ENCODE data around the gene FMN2. TPM values are rescaled to one million over a fixed set of nuclear protein-coding genes. Genes with fewer than 3 reads are reported as not detected.

FMN2 gene
- total RNA-seq, 3 donors from 2014 or later, result 0.80 to 4.2 (median 3.3) TPM

DNA sequence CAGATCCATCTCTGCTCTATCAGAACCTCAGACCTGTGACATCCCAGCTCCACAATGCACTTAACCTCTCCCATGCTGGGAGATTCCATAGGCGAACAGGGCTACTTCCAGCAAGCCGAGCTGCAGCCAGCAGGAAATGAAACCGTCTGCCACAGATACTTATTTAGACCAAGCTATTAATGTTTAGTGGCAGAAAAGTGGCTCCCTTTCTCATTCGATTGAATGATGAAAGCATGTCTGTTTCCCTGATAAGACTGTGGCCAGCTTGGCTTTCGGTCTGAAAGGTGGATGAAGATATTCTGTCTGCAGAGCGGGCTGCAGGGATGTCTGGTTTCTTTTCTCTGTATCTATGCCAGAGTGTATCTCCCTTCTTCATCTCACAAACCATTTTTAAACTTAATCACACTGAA lies 373.9 kb downstream of the FMN2 start:
- no peaks in the 10 kb centered on the region for H3K27me3 ChIP-seq

DNA sequence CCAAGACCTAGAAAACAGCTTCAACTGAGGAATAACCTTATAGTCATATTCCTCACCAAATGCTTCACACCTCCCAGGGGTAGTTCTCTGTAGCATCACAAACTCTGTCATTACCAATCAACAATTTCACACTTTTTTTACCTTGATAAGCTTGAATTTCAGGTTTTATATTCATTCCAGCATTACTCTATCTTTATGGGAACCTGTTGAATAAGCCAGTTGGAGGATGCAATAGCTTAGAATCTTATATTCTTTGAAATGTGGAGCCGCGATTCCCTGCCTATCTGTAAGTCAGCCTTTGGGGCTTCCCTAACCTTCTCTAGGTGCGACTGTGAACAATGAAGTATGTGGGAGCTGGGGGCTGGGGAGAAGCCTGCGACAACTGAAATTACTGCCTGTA lies 374.8 kb downstream of the FMN2 start:
- H3K9me3 ChIP-seq, result no peaks in the 10 kb centered on the region
- no peak for DNase-seq (ENCODE audit: low spot score in 2 of 2)
- intact Hi-C loops (cut with DNase I; ENCODE audit: low total_unique reads), result no loop called here
- H3K36me3 ChIP-seq, result no peaks in the 10 kb centered on the region
- no peak overlapping the region for H3K4me3 ChIP-seq
- no peaks in the 10 kb centered on the region for H3K27me3 ChIP-seq
- no peaks in the 10 kb centered on the region for H3K4me1 ChIP-seq
- TF ChIP-seq, protein P1, sequence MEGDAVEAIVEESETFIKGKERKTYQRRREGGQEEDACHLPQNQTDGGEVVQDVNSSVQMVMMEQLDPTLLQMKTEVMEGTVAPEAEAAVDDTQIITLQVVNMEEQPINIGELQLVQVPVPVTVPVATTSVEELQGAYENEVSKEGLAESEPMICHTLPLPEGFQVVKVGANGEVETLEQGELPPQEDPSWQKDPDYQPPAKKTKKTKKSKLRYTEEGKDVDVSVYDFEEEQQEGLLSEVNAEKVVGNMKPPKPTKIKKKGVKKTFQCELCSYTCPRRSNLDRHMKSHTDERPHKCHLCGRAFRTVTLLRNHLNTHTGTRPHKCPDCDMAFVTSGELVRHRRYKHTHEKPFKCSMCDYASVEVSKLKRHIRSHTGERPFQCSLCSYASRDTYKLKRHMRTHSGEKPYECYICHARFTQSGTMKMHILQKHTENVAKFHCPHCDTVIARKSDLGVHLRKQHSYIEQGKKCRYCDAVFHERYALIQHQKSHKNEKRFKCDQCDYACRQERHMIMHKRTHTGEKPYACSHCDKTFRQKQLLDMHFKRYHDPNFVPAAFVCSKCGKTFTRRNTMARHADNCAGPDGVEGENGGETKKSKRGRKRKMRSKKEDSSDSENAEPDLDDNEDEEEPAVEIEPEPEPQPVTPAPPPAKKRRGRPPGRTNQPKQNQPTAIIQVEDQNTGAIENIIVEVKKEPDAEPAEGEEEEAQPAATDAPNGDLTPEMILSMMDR (IDR thresholded peaks at IDR 0.05), result no peak
- TF ChIP-seq POLR2A (IDR thresholded peaks at IDR 0.05) (no peak), POLR2AphosphoS5 (IDR thresholded peaks at IDR 0.05) (no peak)
- H3K27ac ChIP-seq, result no peak overlapping the region

More for the DNA sequence above, 373.9 kb downstream of the FMN2 start:
- no peak for TF ChIP-seq POLR2A (IDR thresholded peaks at IDR 0.05)
- no peak for TF ChIP-seq POLR2AphosphoS5 (IDR thresholded peaks at IDR 0.05)
- TF ChIP-seq, protein P1 (IDR thresholded peaks at IDR 0.05), result no peak
- no peaks in the 10 kb centered on the region for H3K9me3 ChIP-seq
- no peak overlapping the region for H3K4me3 ChIP-seq
- H3K4me1 ChIP-seq, result no peaks in the 10 kb centered on the region
- no peak for DNase-seq (ENCODE audit: low spot score in 2 of 2)
- no peaks in the 10 kb centered on the region for H3K36me3 ChIP-seq
- intact Hi-C loops (cut with DNase I; ENCODE audit: low total_unique reads), result no loop called here
- H3K27ac ChIP-seq, result no peak overlapping the region

DNA sequence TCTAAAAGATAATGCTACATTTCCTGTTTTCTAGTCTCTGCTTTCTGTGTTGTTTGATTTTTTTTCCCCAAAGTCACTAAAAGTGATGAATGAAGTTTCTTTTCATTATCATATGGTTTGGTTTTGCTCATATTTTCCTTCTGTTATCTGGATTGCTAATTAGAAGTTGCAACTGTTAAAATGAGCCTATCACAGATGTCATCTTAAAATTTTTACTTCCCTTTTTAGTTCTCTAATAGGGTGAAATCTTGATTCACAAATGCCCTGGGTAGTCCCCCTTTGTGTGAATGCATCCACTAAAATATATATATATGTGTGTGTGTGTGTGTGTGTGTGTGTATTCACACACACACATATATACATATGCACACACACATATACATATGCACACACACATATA lies 376.2 kb downstream of the FMN2 start:
- Histone ChIP-seq H3K27me3 (no peaks in the 10 kb centered on the region), H3K9me3 (no peaks in the 10 kb centered on the region), H3K27ac (no peak overlapping the region), H3K4me1 (no peaks in the 10 kb centered on the region), H3K36me3 (no peaks in the 10 kb centered on the region), H3K4me3 (no peak overlapping the region)
- intact Hi-C loops (cut with DNase I; ENCODE audit: low total_unique reads), result no loop called here
- DNase-seq (ENCODE audit: low spot score in 2 of 2), result no peak
- TF ChIP-seq POLR2A (IDR thresholded peaks at IDR 0.05) (no peak), POLR2AphosphoS5 (IDR thresholded peaks at IDR 0.05) (no peak)
- TF ChIP-seq, protein P1 (IDR thresholded peaks at IDR 0.05), result no peak

DNA sequence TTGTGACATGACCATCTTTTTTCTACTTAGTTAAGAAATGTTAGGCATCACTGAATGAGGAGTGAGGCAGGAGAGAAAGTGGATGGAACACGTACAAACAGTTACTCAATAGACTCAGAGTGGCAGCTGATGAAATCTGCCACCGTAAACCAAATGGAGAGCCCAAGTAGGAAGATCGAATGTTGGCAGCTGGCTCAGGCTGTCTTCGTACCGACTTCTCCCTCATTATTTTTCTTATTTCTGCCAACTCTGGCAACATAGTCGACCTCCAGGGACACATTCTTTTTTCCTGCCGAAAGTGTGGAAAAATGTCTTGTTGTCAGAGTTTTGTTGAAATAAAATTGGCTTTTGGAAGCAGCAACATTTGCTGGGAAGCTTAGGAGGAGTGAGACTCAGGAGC lies 377.0 kb downstream of the FMN2 start:
- no peak overlapping the region for H3K4me3 ChIP-seq
- intact Hi-C loops (cut with DNase I; ENCODE audit: low total_unique reads), result no loop called here
- no peak for TF ChIP-seq POLR2AphosphoS5 (IDR thresholded peaks at IDR 0.05)
- TF ChIP-seq, protein P1 (IDR thresholded peaks at IDR 0.05), result no peak
- TF ChIP-seq POLR2A (IDR thresholded peaks at IDR 0.05), result no peak
- H3K27me3 ChIP-seq, result no peaks in the 10 kb centered on the region
- no peaks in the 10 kb centered on the region for H3K9me3 ChIP-seq
- H3K27ac ChIP-seq, result no peak overlapping the region
- H3K4me1 ChIP-seq, result no peaks in the 10 kb centered on the region
- no peaks in the 10 kb centered on the region for H3K36me3 ChIP-seq
- no peak for DNase-seq (ENCODE audit: low spot score in 2 of 2)

DNA sequence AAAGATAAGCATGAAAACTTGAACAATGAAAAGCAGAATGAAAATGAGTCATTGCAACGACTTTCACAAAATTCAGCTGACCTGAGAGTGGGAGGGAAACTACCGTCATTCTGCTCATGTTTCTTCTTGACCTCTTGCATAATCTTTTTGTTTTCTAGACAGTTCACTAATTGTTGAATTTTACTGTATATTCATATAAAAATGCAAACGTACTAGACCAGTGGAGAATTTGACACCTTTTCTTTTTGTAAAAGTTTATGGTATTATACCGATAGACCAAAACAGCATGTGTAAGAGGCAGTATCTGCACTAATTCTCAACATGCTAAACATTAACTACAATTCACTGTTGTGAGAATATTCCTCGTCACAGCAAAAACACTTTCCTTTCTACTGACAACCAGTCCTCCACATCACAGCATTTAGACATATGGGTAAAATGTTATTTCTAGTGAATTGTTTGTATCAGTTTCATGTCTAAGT lies 382.5 kb downstream of the FMN2 start:
- H3K4me1 ChIP-seq, result no peaks in the 10 kb centered on the region
- intact Hi-C loops (cut with DNase I; ENCODE audit: low total_unique reads), result no loop called here
- no peak for TF ChIP-seq POLR2A (IDR thresholded peaks at IDR 0.05)
- TF ChIP-seq, protein P1 (IDR thresholded peaks at IDR 0.05), result no peak
- TF ChIP-seq POLR2AphosphoS5 (IDR thresholded peaks at IDR 0.05), result no peak
- H3K9me3 ChIP-seq, result no peaks in the 10 kb centered on the region
- H3K27ac ChIP-seq, result no peak overlapping the region
- no peak overlapping the region for H3K4me3 ChIP-seq
- no peaks in the 10 kb centered on the region for H3K27me3 ChIP-seq
- no peak for DNase-seq (ENCODE audit: low spot score in 2 of 2)
- no peaks in the 10 kb centered on the region for H3K36me3 ChIP-seq
